NCI-H774 (cell line): ENCODE data around the gene FAM107A.

ENCODE experiments used
- DNase-seq: peaks from one replicate; lab custom pipeline; 2025; lab: John Stamatoyannopoulos, UW

FAM107A gene

GRCh38 chr3:58591517-58592510 is 14.6 kb upstream of the FAM107A start:
- no peak for DNase-seq

GRCh38 chr3:58588030-58588614 is 10.9 kb upstream of the FAM107A start:
- no peak for DNase-seq

GRCh38 chr3:58586776-58587192 is 9.6 kb upstream of the FAM107A start:
- DNase-seq: no peak

GRCh38 chr3:58585994-58586393 is 8.8 kb upstream of the FAM107A start:
- DNase-seq: no peak

GRCh38 chr3:58585005-58585786 is 8.0 kb upstream of the FAM107A start:
- peak; percentile 30 for DNase-seq

- DNase-seq: no peak
Measured at GRCh38 chr3:58584690-58585004, 7.5 kb upstream of the FAM107A start.

GRCh38 chr3:58581328-58582091 is 4.3 kb upstream of the FAM107A start:
- no peak for DNase-seq

GRCh38 chr3:58580826-58581327 is 3.7 kb upstream of the FAM107A start:
- no peak for DNase-seq

- no peak for DNase-seq
Measured at GRCh38 chr3:58578873-58579272, 1.7 kb upstream of the FAM107A start.

- no peak for DNase-seq
Measured at GRCh38 chr3:58576716-58577115, 475 bp downstream of the FAM107A start.

GRCh38 chr3:58575971-58576652 is 1.1 kb downstream of the FAM107A start:
- no peak for DNase-seq

- no peak for DNase-seq
Measured at GRCh38 chr3:58574682-58575081, 2.5 kb downstream of the FAM107A start.

GRCh38 chr3:58574106-58574505 is 3.1 kb downstream of the FAM107A start:
- no peak for DNase-seq

- no peak for DNase-seq
Measured at GRCh38 chr3:58573640-58574039, 3.6 kb downstream of the FAM107A start.

GRCh38 chr3:58572634-58573230 is 4.5 kb downstream of the FAM107A start:
- DNase-seq: no peak

- no peak for DNase-seq
Measured at GRCh38 chr3:58572013-58572633, 5.1 kb downstream of the FAM107A start.

- DNase-seq: no peak
Measured at GRCh38 chr3:58570851-58571250, 6.3 kb downstream of the FAM107A start.

- DNase-seq: no peak
Measured at GRCh38 chr3:58569287-58570001, 7.7 kb downstream of the FAM107A start.

GRCh38 chr3:58568572-58569286 is 8.5 kb downstream of the FAM107A start:
- DNase-seq: peak; percentile 18
